HPDE6-E6E7 (cell line): ENCODE data around the gene PVR.
"Not testable (repeated sequence)": the region's sequence is repeated elsewhere in the genome, so short reads cannot be mapped to it uniquely, and the experiment has no call there.

Experiments used
- DNase-seq: peaks from one replicate; pipeline ENCODE4 v3.0.0; 2011; ENCODE audit warnings: missing footprints; ENCODE audit errors: extremely low spot score

Gene PVR

DNA sequence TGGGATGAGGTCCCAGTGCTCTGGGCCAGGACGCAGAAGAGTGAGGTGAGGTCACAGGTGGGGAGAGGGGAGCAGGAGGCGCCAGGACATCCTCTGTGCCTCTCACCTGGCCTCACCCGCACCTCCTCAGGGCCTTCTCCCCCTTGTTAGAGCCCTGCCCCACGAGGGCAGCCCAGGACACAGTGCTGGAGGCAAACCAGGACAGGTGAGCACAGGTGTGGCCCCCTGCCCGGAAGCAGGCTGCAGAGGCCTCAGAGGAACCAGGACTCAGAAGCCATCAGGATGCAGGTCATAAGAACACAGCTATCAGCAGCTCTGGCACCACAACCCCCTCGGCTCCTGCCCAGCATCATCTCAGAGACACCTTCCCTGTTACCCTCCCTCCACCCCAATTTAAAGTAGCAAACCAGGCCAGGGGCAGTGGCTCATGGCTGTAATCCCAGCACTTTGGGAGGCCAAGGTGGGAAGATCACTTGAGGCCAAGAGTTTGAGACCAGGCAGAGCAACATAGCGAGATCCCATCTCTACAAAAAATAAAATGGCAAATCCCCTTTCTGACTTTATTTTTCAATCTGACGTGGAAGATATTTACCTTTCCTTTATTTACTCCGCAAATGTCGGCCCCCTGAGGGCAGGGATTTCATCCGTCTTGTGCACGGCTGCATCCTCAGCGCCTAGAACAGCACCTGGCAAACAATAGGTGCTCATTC is 54.9 kb downstream of the PVR start, which contains the start of gene CEACAM16:
CEACAM16 (plus strand) TSS at position 660 of the 710 bp plus-strand sequence. CDS start 2,306 bp downstream, outside the sequence.
- DNase-seq, result no peak

DNA sequence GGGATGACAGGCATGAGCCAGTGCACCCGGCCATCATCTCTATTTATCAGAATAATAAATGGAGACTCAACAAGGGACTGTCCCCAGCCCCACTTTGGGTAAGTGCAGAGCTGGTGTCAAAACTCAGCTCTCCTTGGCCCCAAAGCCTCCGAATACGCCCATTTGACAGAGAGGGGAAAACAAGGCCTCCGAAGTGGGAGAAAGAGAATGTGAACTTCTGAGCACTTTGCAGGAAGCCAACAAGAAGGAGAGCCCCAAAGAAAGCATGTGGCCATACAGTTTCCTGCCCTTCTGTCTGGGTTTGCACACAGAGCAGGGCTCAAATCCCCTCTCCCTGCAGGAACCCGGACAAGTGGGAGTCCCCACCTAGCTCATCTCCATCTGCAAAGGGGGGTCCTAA is 56.8 kb downstream of the PVR start:
- no peak for DNase-seq

DNA sequence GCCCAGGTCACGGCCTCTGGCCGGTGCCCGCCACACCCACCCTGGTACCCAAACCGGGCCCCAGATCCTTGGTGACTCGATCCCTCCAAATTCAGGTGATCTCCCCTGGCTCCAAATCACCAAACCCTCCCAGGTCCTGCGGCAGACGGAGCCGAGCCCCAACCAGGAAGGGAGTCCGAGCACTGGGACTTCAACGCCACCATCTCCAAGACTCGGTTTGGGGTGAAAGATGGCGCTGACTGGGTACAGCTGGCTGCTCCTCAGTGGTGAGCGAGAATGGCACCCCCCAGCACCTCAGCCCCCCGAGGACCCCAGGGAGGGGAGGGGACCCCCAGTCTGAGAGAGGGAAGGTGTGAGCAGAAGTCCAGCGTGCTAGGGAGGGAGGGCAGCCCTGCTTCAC is 57.5 kb downstream of the PVR start:
- no peak for DNase-seq

DNA sequence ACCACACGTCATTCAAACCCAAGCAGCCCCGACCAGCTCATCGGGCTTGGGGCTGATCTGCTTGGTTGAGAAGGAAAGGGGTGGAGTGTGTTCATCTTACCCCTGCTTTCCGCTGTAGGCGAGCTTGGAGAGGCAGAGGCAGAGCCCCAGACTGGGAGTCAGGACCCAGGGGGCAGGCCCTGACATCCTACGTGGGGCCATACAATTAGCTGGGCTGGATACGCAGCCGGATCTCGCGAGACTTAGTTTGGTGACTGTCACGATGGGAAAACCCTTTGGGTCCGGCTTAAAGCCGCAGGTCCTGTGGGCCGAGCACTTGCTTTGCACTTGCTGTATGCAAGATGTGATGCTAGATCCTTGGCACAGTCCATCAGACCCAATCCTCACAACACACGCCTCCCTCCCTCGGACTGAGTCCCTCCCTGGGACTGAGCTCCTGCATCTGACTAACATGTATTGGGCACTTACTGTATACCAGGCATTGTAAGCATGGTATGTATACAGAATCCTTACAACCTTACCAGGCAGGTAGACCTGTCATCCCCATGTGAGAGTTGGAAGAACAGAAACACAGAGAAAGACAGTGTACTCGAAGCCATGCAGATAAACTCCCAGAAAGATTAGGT is 59.0 kb downstream of the PVR start:
- DNase-seq, result no peak

DNA sequence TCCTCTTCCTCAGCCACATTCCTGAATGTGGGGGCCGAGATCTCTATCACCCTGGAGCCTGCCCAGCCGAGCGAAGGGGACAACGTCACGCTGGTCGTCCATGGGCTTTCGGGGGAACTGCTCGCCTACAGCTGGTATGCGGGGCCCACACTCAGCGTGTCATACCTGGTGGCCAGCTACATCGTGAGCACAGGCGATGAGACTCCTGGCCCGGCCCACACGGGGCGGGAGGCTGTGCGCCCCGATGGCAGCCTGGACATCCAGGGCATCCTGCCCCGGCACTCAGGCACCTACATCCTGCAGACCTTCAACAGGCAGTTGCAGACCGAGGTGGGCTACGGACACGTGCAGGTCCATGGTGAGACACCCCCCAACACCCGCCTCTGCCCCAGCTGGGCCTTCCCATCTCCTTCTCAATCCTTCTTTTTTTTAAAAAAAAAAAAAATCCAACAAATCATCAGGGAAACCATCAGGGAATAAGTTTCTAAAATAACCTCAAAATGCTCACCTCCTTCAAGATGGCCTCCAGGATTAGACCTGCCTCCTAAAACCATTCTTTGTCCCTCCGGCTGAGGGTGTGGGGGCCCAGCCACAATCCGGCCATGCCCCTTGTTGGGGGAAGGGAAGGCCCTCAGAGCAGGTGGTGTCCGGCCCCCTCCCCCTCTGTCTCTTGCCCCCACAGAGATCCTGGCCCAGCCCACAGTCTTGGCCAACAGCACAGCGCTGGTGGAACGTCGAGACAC is 59.8 kb downstream of the PVR start:
- DNase-seq, result no peak

DNA sequence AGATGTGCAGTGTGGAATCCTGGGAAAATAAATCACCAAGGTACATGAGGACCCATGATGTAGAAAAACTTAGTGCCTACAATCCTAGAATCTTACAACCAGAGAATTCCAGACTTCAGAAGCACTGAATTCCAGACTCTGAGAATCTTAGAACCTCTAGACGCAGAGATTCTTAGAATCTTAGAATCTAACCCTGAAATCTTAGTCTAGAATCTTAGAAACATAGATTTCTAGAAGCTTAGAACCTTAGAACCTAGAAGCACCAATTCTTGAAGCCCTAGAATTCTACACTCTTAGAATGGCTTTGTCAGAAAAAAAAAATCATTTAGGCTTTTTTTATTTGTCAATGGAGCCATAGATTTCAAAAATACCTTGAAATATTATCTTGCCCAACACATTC is 61.3 kb downstream of the PVR start:
- no peak for DNase-seq

DNA sequence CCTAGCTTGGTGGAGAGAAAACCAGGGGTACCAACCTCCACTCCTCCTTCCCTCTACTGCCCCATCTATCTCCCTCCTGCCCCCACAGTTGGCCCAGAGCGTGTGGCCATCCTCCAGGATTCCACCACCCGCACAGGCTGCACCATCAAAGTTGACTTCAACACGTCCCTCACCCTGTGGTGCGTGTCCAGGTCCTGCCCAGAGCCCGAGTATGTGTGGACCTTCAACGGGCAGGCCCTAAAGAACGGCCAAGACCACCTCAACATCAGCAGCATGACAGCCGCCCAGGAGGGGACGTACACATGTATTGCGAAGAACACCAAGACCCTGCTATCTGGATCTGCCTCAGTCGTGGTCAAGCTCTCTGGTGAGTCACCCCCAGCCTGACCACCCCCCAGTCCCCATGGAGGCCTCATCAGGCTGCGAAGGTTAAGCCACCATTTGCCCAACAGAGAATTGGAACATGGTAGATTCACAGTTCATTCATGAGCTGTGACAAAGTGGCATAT is 61.8 kb downstream of the PVR start:
- no peak for DNase-seq

DNA sequence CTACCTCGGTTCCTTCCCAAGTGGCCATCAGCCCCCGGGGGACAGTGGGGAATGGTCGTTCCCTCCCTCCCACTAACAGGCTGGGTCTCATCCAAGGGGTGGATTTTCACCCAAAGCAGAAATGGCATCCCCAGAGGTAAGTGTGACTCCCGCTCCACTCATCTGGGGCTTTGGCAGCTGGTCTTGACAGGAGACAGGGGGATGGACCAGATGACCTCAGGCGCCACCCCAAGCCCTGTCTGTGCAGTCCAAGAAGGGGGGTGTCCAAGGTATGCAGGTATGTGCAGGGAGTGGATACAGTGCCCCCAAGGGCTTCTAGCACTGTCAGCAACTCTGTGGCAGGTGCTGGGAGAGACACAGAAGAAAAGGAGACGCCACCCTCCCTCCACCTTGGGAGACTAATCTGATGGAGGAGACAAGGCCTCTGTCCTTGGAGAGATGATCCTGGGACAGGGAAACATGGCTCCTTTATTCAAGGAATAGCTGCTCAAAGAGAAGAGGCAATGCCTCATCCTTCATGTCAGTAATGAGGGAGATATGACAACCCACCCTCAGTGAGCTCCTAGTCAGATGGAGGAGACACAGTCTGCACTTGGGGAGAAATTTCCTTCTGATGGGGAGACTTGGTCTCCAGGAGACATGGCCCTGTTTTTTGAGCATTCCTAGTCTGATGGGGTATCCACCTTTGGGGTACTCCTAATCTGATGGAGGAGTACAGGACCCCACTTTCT is 63.0 kb downstream of the PVR start:
- no peak for DNase-seq

DNA sequence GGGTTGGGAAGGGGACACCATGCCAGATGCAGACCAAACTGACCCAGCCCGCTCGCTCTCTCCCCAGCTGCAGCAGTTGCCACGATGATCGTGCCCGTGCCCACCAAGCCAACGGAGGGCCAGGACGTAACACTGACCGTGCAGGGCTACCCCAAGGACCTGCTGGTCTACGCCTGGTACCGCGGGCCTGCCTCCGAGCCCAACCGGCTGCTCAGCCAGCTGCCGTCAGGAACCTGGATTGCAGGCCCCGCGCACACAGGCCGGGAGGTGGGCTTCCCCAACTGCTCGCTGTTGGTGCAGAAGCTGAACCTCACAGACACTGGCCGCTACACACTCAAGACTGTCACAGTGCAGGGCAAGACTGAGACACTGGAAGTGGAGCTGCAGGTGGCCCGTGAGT is 64.1 kb downstream of the PVR start:
- DNase-seq, result no peak

DNA sequence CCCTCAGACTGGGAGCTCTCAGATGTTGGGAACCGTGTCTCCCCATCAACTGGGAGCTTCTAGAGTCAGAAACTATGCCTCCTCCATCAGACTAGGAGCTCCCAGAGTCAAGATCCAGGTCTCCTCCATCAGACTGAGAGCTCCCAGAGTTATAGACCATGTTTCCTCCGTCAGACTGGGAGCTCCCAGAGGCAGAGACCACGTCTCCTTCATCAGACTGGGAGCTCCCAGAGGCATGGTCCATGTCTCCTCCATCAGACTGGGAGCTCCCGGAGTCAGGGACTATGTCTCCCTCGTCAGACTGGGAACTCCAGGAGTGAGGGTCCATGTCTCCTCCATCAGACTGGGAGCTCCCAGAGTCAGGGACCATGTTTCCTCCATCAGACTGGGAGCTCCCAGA is 65.2 kb downstream of the PVR start:
- no peak for DNase-seq

DNA sequence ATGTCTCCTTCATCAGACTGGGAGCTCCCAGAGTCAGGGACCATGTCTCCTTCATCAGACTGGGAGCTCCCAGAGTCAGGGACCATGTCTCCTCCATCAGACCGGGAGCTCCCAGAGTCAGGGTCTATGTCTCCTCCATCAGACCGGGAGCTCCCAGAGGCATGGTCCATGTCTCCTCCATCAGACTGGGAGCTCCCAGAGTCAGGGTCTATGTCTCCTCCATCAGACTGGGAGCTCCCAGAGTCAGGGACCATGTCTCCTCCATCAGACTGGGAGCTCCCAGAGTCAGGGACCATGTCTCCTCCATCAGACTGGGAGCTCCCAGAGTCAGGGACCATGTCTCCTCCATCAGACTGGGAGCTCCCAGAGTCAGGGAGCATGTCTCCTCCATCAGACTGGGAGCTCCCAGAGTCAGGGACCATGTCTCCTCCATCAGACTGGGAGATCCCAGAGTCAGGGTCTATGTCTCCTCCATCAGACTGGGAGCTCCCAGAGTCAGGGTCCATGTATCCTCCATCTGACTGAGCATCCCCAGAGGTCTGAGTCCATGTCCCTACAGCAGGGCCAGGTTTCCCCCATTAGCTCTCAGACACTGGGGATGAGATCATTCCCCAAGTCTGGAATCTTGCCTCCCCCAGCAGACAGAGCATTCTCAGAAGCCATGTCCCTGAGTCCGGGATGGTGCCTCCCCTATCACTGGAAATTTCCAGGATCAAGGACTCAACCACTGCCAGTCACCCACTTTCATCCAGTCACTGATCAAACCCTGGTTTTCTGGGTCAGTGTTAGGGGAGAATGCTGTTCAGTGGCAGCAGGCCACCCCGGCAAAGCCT is 65.9 kb downstream of the PVR start:
- DNase-seq, result not testable (repeated sequence)

DNA sequence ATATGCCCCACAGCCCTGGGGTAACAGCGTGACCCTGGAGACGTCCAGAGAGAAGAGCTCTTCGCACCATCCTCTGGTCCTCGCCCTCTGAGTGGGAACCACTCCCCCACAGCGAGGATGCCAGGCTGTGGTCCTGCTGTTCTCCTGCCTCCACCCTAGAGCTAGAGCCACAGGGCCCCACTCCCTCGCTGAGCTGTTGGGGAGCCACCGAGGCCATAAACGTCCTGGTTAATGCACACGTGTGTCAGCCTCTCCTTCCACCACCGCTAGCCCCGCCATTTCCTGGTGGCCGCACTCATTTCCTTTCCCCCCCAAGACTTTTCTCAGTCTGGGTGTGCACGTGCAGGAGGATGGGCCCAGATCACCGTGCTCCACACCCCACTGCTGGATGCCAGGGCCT is 66.8 kb downstream of the PVR start:
- no peak for DNase-seq

DNA sequence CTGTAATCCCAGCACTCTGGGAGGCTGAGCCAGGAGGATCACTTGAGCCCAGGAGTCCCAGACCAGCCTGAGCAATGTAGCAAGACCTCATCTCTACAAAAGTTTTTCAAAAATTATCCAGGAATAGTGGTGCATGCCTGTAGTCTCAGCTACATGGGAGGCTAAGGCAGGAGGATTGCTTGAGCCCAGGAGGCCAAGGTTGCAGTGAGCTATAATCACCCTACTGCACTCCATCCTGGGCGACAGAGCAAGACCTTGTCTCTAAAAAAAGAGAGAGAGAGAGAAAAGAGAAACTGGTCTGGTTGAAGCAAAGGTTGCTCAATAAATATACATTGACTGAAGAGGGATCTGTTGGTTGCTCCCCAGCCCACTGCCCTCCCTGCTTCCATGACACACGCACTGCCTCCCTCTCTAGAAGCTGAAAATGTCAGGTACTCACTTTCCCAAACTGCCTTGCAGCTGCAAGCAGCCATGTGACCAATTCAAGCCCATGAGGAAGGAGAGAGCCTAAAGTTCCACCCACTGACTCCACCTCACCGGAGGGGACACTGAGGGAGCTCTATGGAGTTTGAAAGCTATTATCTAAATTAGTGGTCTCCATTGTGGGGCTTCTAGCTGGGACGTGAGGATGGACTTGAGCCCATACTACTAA is 69.3 kb downstream of the PVR start:
- no peak for DNase-seq
